ENCODE data around the gene ELP5.
A peak's percentile ranks its signal among the peaks of the same experiment; 100 is the strongest.

ELP5 gene

GRCh38 chr17:7292194-7292593 lies 40.2 kb downstream of the ELP5 start:
- H3K4me1 ChIP-seq (ENCODE audit: control insufficient read depth, insufficient read depth, low read length), result peaks cover 56% of the 10 kb centered on the region
- peak overlapping the region in 1 of 2 donors; percentile 13 for H3K9ac ChIP-seq (ENCODE audit: low read length in 2 of 2)
- H3K36me3 ChIP-seq (ENCODE audit: control insufficient read depth in 2 of 2, insufficient read depth in 2 of 2, low read length in 2 of 2), result no peaks in the 10 kb centered on the region
- H3K27ac ChIP-seq (ENCODE audit: low read length), result peak overlapping the region; percentile 46
- no peak overlapping the region for H3K4me3 ChIP-seq (ENCODE audit: low read length in 2 of 2)
- H3K27me3 ChIP-seq (ENCODE audit: control insufficient read depth in 1 of 2, insufficient read depth in 2 of 2, low read length in 2 of 2), result peaks cover 0 to 14% of the 10 kb centered on the region in 2 donors
- no peaks in the 10 kb centered on the region for H3K9me3 ChIP-seq (ENCODE audit: control insufficient read depth in 2 of 2, low read length in 2 of 2)

GRCh38 chr17:7292729-7293128 lies 40.7 kb downstream of the ELP5 start:
- peak overlapping the region; percentile 46 for H3K27ac ChIP-seq (ENCODE audit: low read length)
- H3K27me3 ChIP-seq (ENCODE audit: control insufficient read depth in 1 of 2, insufficient read depth in 2 of 2, low read length in 2 of 2), result peaks cover 0 to 14% of the 10 kb centered on the region in 2 donors

DNA sequence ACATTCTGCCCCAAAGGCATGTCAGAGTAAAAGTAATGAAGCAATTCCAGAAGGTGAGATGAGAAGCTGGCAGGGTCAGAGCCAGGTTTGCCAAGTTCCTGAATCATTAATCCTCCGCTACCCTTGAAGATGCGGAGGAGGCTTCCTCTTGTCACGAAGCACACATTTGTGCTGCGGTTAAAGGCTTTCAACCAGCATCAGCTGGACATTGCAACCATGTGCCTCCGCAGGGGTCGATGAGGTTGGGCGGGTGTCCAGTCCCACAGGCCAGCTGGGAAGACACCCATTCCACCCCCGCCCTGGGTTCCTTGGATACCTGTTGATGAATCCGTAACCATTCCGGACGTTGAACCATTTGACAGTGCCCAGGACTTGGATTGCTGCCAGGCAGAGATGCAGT lies 41.1 kb downstream of the ELP5 start:
- Histone ChIP-seq H3K9ac (ENCODE audit: low read length in 2 of 2) (peak overlapping the region in 1 of 2 donors; percentile 4), H3K4me3 (ENCODE audit: low read length in 2 of 2) (peak overlapping the region in 1 of 2 donors; percentile 15), H3K9me3 (ENCODE audit: control insufficient read depth in 2 of 2, low read length in 2 of 2) (no peaks in the 10 kb centered on the region), H3K27ac (ENCODE audit: low read length) (peak overlapping the region; percentile 46), H3K27me3 (ENCODE audit: control insufficient read depth in 1 of 2, insufficient read depth in 2 of 2, low read length in 2 of 2) (peaks cover 0 to 14% of the 10 kb centered on the region in 2 donors), H3K4me1 (ENCODE audit: control insufficient read depth, insufficient read depth, low read length) (peaks cover 56% of the 10 kb centered on the region), H3K36me3 (ENCODE audit: control insufficient read depth in 2 of 2, insufficient read depth in 2 of 2, low read length in 2 of 2) (no peaks in the 10 kb centered on the region)

More at GRCh38 chr17:7292729-7293128, 40.7 kb downstream of the ELP5 start:
- H3K4me1 ChIP-seq (ENCODE audit: control insufficient read depth, insufficient read depth, low read length), result peaks cover 56% of the 10 kb centered on the region
- no peak overlapping the region for H3K4me3 ChIP-seq (ENCODE audit: low read length in 2 of 2)
- peak overlapping the region in 1 of 2 donors; percentile 4 for H3K9ac ChIP-seq (ENCODE audit: low read length in 2 of 2)
- no peaks in the 10 kb centered on the region for H3K36me3 ChIP-seq (ENCODE audit: control insufficient read depth in 2 of 2, insufficient read depth in 2 of 2, low read length in 2 of 2)
- no peaks in the 10 kb centered on the region for H3K9me3 ChIP-seq (ENCODE audit: control insufficient read depth in 2 of 2, low read length in 2 of 2)

DNA sequence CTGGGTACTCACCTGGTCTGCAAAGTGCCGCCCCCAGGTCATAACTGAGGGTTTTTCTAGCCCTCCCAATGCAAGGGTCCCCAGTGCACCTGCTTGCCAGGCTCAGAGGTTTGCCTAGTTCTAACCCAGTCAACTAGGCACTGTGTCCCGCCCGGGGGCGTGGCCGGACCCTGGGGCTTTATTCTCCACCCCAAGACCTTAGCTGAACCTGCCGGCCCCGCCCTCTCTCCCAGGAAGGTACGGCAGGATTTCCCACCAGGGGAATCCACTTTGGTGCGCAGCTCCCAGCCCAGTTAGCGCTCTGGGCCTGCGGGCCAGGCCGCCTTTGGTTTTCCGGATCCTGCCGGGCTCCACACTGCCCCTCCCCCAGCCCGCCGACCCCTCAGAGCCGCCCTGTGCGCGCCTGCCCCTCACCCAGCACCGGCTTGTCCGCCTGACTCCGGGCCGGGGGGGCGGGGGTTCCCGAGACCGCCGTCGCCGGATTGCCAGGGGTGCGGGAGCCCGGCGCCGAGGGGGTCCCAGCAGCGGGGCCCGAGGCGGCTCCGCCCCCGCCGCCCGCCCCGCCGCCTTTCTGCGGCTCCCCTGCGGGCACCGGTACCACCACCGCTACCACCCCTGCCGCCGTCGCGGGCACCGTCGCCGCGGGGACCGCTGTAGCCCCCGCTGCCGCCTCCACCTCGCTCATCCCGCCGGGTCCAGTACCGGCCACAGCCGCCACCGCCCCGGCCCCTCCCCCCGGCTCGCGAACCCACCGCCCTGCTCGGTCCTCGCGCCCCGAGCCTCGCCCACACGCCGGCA lies 42.0 kb downstream of the ELP5 start:
- peak overlapping the region in 1 of 2 donors; percentile 21 for H3K9ac ChIP-seq (ENCODE audit: low read length in 2 of 2)
- H3K27me3 ChIP-seq (ENCODE audit: control insufficient read depth in 1 of 2, insufficient read depth in 2 of 2, low read length in 2 of 2), result peaks cover 0 to 14% of the 10 kb centered on the region in 2 donors
- H3K36me3 ChIP-seq (ENCODE audit: control insufficient read depth in 2 of 2, insufficient read depth in 2 of 2, low read length in 2 of 2), result no peaks in the 10 kb centered on the region
- H3K4me1 ChIP-seq (ENCODE audit: control insufficient read depth, insufficient read depth, low read length), result peaks cover 56% of the 10 kb centered on the region
- H3K27ac ChIP-seq (ENCODE audit: low read length), result no peak overlapping the region
- no peaks in the 10 kb centered on the region for H3K9me3 ChIP-seq (ENCODE audit: control insufficient read depth in 2 of 2, low read length in 2 of 2)
- H3K4me3 ChIP-seq (ENCODE audit: low read length in 2 of 2), result peak overlapping the region in 1 of 2 donors; percentile 52

DNA sequence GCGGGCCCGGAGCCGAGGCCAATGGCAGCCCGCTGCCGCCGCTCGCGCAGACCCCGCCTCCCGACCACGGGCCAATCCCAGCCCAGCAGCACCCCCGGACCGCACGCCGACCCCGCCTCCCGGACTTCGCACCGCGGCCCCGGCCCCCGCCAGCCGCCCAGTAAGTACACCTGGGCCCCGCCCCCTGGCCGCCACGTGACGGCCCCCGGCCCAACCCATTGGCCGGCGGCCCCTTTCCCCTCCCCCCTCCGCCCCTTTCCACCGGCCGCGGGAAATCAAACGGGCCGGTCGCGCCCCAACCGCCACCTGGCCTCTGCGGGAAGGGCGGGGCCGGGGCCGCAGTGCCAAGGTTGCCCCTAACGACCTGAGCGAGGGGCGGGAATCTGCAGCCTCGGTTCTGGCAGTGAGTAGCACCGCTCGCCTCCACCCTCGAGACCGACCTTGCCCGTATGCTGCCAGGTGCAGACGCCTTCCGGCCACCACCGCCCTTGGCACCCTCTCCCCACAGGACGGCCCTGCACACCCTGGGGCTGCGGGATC lies 42.7 kb downstream of the ELP5 start, which contains the start of gene YBX2:
Gene YBX2 (minus strand): TSS at position 26 of the 540 bp plus-strand sequence. CDS start 139 bp downstream, outside the sequence.
- H3K9ac ChIP-seq (ENCODE audit: low read length in 2 of 2), result peak within 1 kb of the TSS in 1 of 2 donors; percentile 21
- no peaks in the 10 kb centered on the region for H3K36me3 ChIP-seq (ENCODE audit: control insufficient read depth in 2 of 2, insufficient read depth in 2 of 2, low read length in 2 of 2)
- H3K4me3 ChIP-seq (ENCODE audit: low read length in 2 of 2), result peak within 1 kb of the TSS in 1 of 2 donors; percentile 54
- no peaks in the 10 kb centered on the region for H3K9me3 ChIP-seq (ENCODE audit: control insufficient read depth in 2 of 2, low read length in 2 of 2)
- H3K27me3 ChIP-seq (ENCODE audit: control insufficient read depth in 1 of 2, insufficient read depth in 2 of 2, low read length in 2 of 2), result peaks cover 0 to 14% of the 10 kb centered on the region in 2 donors
- no peak within 1 kb of the TSS for H3K27ac ChIP-seq (ENCODE audit: low read length)
- H3K4me1 ChIP-seq (ENCODE audit: control insufficient read depth, insufficient read depth, low read length), result peaks cover 55% of the 10 kb centered on the region

DNA sequence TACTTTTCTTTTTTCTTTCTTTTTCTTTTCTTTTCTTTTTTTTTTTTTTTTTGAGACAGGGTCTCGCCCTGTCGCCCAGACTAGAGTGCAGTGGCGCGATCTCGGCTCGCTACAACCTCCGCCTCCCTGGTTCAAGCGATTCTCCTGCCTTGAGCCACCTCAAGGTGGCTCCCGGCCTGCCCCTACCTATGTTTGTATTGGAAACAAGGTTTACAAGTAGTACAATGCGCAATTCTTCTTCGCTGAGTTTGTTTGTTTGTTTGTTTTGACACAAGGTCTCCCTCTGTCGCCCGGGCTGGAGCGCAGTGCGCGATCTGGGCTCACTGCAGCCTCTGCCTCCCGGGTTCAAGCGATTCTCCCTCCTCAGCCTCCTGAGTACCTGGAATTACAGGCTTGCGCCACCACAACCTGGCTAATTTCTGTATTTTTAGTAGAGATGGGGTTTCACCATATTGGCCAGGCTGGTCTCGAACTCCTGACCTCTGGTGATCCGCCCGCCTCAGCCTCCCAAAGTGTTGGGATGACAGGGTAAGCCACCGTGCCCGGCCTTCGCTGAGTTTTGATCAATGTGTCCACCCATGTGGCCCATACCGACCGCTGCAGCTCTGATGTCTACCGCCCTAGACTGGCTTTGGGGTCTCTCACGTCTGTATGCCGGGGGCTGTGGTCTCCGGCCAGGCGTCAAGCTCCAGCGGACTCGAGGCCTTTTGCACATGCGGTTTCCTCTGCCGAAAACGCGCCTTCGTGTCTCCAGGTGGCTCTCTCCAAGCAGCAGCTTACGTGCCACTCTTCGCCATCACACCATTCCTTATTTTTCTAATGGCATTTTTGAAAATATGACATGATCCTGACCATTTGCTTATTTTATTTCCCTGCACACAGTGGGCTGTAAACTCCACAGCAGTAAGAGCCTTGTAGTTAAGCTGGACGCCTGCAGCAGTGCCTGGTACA lies 43.5 kb downstream of the ELP5 start:
- H3K4me3 ChIP-seq (ENCODE audit: low read length in 2 of 2), result peak overlapping the region in 1 of 2 donors; percentile 52
- H3K27ac ChIP-seq (ENCODE audit: low read length), result peak overlapping the region; percentile 55
- no peaks in the 10 kb centered on the region for H3K36me3 ChIP-seq (ENCODE audit: control insufficient read depth in 2 of 2, insufficient read depth in 2 of 2, low read length in 2 of 2)
- no peaks in the 10 kb centered on the region for H3K9me3 ChIP-seq (ENCODE audit: control insufficient read depth in 2 of 2, low read length in 2 of 2)
- peaks cover 50% of the 10 kb centered on the region for H3K4me1 ChIP-seq (ENCODE audit: control insufficient read depth, insufficient read depth, low read length)
- peaks cover 0 to 14% of the 10 kb centered on the region in 2 donors for H3K27me3 ChIP-seq (ENCODE audit: control insufficient read depth in 1 of 2, insufficient read depth in 2 of 2, low read length in 2 of 2)
- peak overlapping the region in 1 of 2 donors; percentile 5 for H3K9ac ChIP-seq (ENCODE audit: low read length in 2 of 2)

- H3K4me3 ChIP-seq (ENCODE audit: low read length in 2 of 2), result peak overlapping the region in 1 of 2 donors; percentile 52
- H3K36me3 ChIP-seq (ENCODE audit: control insufficient read depth in 2 of 2, insufficient read depth in 2 of 2, low read length in 2 of 2), result no peaks in the 10 kb centered on the region
- peak overlapping the region; percentile 38 to 58 for H3K9ac ChIP-seq (ENCODE audit: low read length in 2 of 2)
- peak overlapping the region; percentile 55 for H3K27ac ChIP-seq (ENCODE audit: low read length)
- H3K9me3 ChIP-seq (ENCODE audit: control insufficient read depth in 2 of 2, low read length in 2 of 2), result no peaks in the 10 kb centered on the region
- H3K27me3 ChIP-seq (ENCODE audit: control insufficient read depth in 1 of 2, insufficient read depth in 2 of 2, low read length in 2 of 2), result peaks cover 0 to 14% of the 10 kb centered on the region in 2 donors
- peaks cover 45% of the 10 kb centered on the region for H3K4me1 ChIP-seq (ENCODE audit: control insufficient read depth, insufficient read depth, low read length)
Measured at GRCh38 chr17:7296189-7296861, 44.3 kb downstream of the ELP5 start.

- peaks cover 12% of the 10 kb centered on the region for H3K4me1 ChIP-seq (ENCODE audit: control insufficient read depth, insufficient read depth, low read length)
- no peak overlapping the region for H3K9ac ChIP-seq (ENCODE audit: low read length in 2 of 2)
- H3K4me3 ChIP-seq (ENCODE audit: low read length in 2 of 2), result no peak overlapping the region
- no peak overlapping the region for H3K27ac ChIP-seq (ENCODE audit: low read length)
- no peaks in the 10 kb centered on the region for H3K9me3 ChIP-seq (ENCODE audit: control insufficient read depth in 2 of 2, low read length in 2 of 2)
- H3K27me3 ChIP-seq (ENCODE audit: control insufficient read depth in 1 of 2, insufficient read depth in 2 of 2, low read length in 2 of 2), result no peaks in the 10 kb centered on the region
- no peaks in the 10 kb centered on the region for H3K36me3 ChIP-seq (ENCODE audit: control insufficient read depth in 2 of 2, insufficient read depth in 2 of 2, low read length in 2 of 2)
Measured at GRCh38 chr17:7304179-7304578, 52.2 kb downstream of the ELP5 start.

- Histone ChIP-seq H3K27ac (ENCODE audit: low read length) (peak within 1 kb of the TSS; percentile 95), H3K36me3 (ENCODE audit: control insufficient read depth in 2 of 2, insufficient read depth in 2 of 2, low read length in 2 of 2) (peaks cover 19 to 24% of the 10 kb centered on the region in 2 donors), H3K4me3 (ENCODE audit: low read length in 2 of 2) (peak within 1 kb of the TSS; percentile 84 to 96), H3K9ac (ENCODE audit: low read length in 2 of 2) (peak within 1 kb of the TSS; percentile 89 to 98), H3K4me1 (ENCODE audit: control insufficient read depth, insufficient read depth, low read length) (peaks cover 20% of the 10 kb centered on the region), H3K27me3 (ENCODE audit: control insufficient read depth in 1 of 2, insufficient read depth in 2 of 2, low read length in 2 of 2) (no peaks in the 10 kb centered on the region), H3K9me3 (ENCODE audit: control insufficient read depth in 2 of 2, low read length in 2 of 2) (no peaks in the 10 kb centered on the region)
Measured at GRCh38 chr17:7306911-7307685, 55.1 kb downstream of the ELP5 start, which contains the start of gene EIF5A. Gene EIF5A (plus strand): TSS chr17:7307628. CDS start chr17:7309636, 2,008 bp downstream.

All from stomach smooth muscle (tissue), 2 donors.